Epithelial cell of proximal tubule (primary cell): Measurements from ENCODE around the gene FMNL2. TPM values are rescaled to one million over a fixed set of nuclear protein-coding genes. Genes with fewer than 3 reads are reported as not detected.

Source experiments
- DNase-seq: peaks from one replicate; pipeline ENCODE4 v3.0.0-alpha.2; 2011; ENCODE audit warnings: low read depth
- H3K4me3 ChIP-seq: 2 replicates; pipeline ENCODE4 v1.5.1; 2011; ENCODE audit warnings: low read depth, mild to moderate bottlenecking, low read length
- CTCF ChIP-seq: conservative IDR thresholded peaks from 2 replicates; pipeline ENCODE4 v1.5.1; 2012; ENCODE audit warnings: low read depth, mild to moderate bottlenecking, low read length
- total RNA-seq: library from RNA; depleted of rRNA; stranded (reverse); fragments of >200 nt; gene quantifications from 2 replicates; pipeline ENCODE4 v1.2.3, GENCODE V29; 2015

FMNL2 gene
- total RNA-seq, 1 donor from 2014 or later = 29.7 TPM

- no peak for DNase-seq
- TF ChIP-seq CTCF = no peak
- no peak overlapping the region for H3K4me3 ChIP-seq
These were observed 65.7 kb downstream of the FMNL2 start for GRCh38 chr2:152400607-152401214.

GRCh38 chr2:152402780-152403759, 68.1 kb downstream of the FMNL2 start:
- TF ChIP-seq CTCF = no peak
- no peak for DNase-seq
- no peak overlapping the region for H3K4me3 ChIP-seq

GRCh38 chr2:152405206-152406118, 70.5 kb downstream of the FMNL2 start:
- no peak for DNase-seq
- H3K4me3 ChIP-seq = no peak overlapping the region
- no peak for TF ChIP-seq CTCF

GRCh38 chr2:152406119-152406835, 71.3 kb downstream of the FMNL2 start:
- TF ChIP-seq CTCF = no peak
- DNase-seq = no peak
- H3K4me3 ChIP-seq = no peak overlapping the region

GRCh38 chr2:152406836-152407161, 71.8 kb downstream of the FMNL2 start:
- H3K4me3 ChIP-seq = peak overlapping the region; percentile 40
- no peak for TF ChIP-seq CTCF
- DNase-seq = no peak

GRCh38 chr2:152407204-152407721, 72.3 kb downstream of the FMNL2 start:
- DNase-seq = no peak
- peak overlapping the region; percentile 40 for H3K4me3 ChIP-seq
- no peak for TF ChIP-seq CTCF
